ENCODE results near the gene ATF6.
"Not testable (repeated sequence)": the region's sequence is repeated elsewhere in the genome, so short reads cannot be mapped to it uniquely, and the experiment has no call there.

ATF6 gene

GRCh38 chr1:161733526-161733925 is 32.6 kb upstream of the ATF6 start:
- no peak for DNase-seq (ENCODE audit: low read depth in 1 of 2, low spot score in 1 of 2)

- no peak for DNase-seq (ENCODE audit: low read depth in 1 of 2, low spot score in 1 of 2)
These were observed 30.3 kb upstream of the ATF6 start for GRCh38 chr1:161735837-161736236.

DNA sequence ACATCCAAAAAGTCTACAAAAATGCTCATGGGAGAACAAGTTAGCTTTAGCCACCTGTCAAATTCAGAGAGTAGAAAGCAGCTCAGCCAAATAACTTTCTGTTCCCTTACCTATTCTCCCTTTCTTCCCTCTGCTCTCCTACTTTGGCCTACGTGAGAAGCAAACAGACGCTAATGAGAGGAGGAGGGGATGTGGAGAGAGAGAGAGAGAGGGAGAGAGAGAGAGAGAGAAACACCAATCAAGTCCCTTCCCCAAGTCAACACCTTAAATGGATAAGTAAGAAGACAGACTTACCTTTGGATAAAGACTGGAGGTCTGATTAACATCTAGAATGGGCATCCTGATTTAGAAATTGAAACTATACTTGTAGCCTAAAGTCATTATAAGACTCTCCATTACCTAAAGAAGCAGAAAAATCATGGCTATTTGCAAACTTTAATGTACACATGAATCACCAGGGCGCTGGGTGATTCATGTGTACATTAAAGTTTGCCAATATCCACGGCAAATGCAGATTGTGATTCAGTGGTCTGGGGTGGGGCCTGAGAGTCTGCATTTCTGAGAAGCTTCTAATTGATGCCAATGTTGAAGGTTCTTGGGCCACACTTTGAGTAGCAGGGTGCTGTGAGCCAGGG is 29.7 kb upstream of the ATF6 start:
- DNase-seq (ENCODE audit: low read depth in 1 of 2, low spot score in 1 of 2): no peak

DNA sequence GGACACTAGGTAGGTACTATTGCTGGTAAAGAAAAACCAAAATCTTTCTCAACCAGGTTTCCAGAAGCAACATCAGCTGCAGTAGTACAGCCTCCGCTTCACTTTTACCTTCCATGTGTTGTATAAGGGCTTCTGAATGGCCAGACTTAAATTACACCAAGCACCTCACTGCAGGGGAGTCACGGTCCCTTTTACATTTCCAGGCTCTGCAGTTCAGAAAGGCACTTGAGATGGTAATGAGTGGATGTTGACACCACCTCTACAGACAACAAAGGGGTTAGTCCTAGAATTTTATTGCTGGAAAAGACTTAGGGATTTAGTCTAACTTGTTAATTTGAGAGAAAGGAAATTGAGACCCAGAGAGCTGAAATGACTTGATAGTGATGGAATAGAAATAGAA is 28.5 kb upstream of the ATF6 start:
- DNase-seq (ENCODE audit: low read depth in 1 of 2, low spot score in 1 of 2): no peak

- DNase-seq (ENCODE audit: low read depth in 1 of 2, low spot score in 1 of 2): peak in 1 of 2 donors; percentile 11
These were observed 27.4 kb upstream of the ATF6 start for GRCh38 chr1:161738627-161739287.

DNA sequence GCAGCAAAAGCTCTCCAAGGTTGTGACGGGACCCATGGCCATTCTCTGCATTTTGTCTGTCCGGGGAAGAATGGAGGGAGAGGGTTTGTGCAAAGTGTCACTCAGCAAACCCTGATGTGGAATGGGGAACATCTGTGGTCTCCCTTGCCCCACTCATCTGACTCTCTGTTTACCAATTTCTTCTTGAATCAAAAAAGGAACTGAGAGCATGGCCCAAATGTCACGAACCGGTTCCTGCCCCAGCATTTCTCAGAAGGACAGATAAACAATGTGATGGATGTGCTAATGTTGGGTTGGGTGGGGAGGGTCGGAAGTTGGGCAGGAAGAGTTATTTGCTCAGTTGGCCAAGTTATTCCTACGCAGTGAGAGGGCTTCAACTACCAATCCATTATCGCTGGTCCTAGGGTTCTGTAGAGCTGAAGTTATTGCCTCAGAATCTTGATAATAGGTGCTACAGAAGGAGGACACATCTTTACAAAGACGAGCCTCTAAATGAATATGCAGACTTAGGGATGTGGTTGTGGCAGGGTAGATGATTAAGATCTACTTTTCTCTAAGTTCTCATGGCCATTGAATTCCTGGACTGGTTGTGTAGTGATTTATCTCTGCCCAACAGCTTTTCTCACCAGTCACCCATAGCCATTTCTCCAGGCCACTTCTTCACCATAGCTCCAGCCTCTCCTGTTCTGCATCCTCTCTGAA is 26.1 kb upstream of the ATF6 start:
- DNase-seq (ENCODE audit: low read depth in 1 of 2, low spot score in 1 of 2): no peak

- DNase-seq (ENCODE audit: low read depth in 1 of 2, low spot score in 1 of 2): no peak
These were observed 25.2 kb upstream of the ATF6 start for GRCh38 chr1:161740921-161741320.

DNA sequence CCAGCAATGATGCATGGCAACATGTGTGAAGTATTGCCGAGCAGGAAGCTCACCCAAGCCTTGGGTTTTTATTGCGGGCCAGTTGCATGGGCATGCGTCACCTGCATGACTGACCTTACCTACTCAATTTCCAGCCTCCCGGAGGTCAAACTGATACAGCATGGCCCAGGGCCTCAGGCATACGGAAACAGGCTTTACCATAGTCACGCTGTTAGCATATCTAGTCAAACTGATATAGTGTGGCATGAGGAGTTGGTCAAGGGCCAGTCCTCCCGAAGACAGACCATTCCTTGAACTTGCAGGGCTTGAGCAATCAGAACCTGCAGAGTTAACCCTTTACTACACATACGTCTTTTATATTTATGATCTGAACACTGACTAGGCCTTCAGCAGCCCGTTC is 22.9 kb upstream of the ATF6 start:
- no peak for DNase-seq (ENCODE audit: low read depth in 1 of 2, low spot score in 1 of 2)

GRCh38 chr1:161747801-161748200 is 18.3 kb upstream of the ATF6 start:
- no peak for DNase-seq (ENCODE audit: low read depth in 1 of 2, low spot score in 1 of 2)

DNA sequence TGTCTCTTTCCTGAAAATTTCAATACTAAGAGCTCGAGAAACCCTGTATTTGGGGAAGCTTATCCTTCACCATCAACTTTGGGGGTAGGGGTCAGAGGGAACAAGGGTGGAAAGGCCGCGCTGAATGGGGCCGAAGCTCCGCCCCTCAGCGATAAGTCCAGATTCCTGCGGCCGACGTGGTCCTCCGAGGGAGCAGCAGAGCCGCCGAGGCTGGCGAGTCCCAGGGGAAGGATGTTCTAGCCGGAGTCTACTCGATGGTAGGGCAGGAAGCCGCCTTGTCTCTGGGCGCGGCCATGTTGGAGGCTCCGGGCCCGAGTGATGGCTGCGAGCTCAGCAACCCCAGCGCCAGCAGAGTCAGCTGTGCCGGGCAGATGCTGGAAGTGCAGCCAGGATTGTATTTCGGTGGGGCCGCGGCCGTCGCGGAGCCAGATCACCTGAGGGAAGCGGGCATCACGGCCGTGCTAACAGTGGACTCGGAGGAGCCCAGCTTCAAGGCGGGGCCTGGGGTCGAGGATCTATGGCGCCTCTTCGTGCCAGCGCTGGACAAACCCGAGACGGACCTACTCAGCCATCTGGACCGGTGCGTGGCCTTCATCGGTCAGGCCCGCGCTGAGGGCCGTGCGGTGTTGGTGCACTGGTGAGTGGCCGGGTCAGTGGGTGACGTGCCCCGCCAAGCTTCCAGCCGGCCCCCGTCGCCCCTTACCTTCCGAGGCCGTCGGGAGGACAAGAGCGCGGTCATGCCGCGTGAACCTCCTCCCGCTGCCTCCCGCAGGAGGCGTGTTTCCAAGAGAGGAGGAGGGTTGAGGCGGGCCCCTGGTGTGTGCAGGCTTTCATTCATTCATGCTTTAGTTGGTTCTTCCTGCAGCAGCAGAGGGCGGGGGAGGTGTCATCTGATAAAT is 16.4 kb upstream of the ATF6 start, which contains the start of gene DUSP12:
Gene DUSP12, plus strand, starts transcription at position 278 of the 899 bp plus-strand sequence. Its CDS starts 16 bp downstream, at position 294.
- peak; percentile 68 to 86 for DNase-seq (ENCODE audit: low read depth in 1 of 2, low spot score in 1 of 2)

DNA sequence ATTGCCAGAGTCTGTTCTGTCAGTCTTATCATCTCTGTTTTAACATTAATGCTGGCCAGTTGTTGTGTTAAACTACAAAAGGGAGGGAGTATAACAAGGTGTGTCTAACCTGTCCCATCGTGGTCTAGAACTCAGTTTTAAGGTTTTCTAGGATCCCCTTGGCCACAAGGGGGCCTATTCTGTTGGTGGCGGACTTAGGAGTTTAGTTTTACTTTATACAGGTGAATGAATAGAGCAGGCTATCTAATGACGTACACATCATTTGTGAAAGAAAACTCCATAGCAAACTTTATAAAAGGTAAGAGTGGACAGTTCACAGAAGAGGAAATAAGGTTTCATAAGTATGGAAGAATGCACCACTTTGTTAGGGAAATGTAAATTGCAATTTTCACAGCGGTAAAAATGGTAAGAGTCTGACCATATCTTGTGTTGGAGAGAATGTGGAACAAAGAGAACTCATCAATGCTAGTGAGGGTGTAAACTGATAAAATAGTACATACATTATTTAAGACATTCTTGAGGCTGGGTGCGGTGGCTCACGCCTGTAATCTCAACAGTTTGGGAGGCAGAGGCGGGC is 2.5 kb upstream of the ATF6 start:
- DNase-seq (ENCODE audit: low read depth in 1 of 2, low spot score in 1 of 2): peak in 1 of 2 donors; percentile 31

GRCh38 chr1:161768461-161768860 is 2.3 kb downstream of the ATF6 start:
- DNase-seq (ENCODE audit: low read depth in 1 of 2, low spot score in 1 of 2): no peak

GRCh38 chr1:161768986-161769672 is 3.0 kb downstream of the ATF6 start:
- no peak for DNase-seq (ENCODE audit: low read depth in 1 of 2, low spot score in 1 of 2)

GRCh38 chr1:161769673-161770045 is 3.5 kb downstream of the ATF6 start:
- DNase-seq (ENCODE audit: low read depth in 1 of 2, low spot score in 1 of 2): not testable (repeated sequence)

GRCh38 chr1:161770250-161770649 is 4.1 kb downstream of the ATF6 start:
- DNase-seq (ENCODE audit: low read depth in 1 of 2, low spot score in 1 of 2): no peak

GRCh38 chr1:161771161-161771560 is 5.0 kb downstream of the ATF6 start:
- DNase-seq (ENCODE audit: low read depth in 1 of 2, low spot score in 1 of 2): no peak

DNA sequence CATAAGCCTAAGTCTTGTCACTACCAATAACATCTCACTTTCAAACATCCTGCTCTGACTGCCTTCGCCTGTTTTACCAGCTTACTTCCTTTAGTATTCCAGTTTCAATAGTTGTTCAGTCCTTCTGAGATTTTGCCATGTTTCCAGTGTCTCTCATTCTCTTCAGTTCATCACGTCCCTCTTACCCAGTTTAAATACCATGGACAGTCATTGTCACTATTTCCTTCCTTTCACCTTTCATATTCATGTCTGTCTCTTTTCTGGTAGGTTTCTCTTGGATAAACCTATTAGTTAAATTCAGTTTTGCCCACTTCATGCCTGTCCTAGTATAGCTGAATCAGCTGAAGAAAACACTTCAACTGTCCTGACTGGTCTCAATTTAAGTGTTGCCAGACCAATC is 5.9 kb downstream of the ATF6 start:
- DNase-seq (ENCODE audit: low read depth in 1 of 2, low spot score in 1 of 2): no peak

DNA sequence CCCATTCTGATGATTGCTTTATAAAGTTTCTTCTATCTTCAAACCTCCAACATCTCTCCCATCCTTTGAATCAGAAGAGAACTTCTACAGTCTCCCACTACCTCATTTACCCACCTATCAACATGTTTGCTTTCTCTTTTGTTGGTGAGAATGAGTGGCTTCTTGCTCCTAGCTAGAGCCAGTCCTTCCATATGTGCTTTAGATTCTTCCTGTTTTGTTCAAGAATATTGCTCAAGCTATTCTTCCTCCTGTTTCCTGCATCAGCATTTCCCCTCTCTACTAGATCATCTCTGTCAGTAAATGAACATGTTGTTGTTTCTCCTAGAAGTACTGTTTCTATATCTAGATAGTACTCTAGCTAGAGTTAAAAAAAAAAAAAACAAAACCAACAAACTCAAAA is 6.3 kb downstream of the ATF6 start:
- no peak for DNase-seq (ENCODE audit: low read depth in 1 of 2, low spot score in 1 of 2)

GRCh38 chr1:161773791-161774190 is 7.7 kb downstream of the ATF6 start:
- no peak for DNase-seq (ENCODE audit: low read depth in 1 of 2, low spot score in 1 of 2)

DNA sequence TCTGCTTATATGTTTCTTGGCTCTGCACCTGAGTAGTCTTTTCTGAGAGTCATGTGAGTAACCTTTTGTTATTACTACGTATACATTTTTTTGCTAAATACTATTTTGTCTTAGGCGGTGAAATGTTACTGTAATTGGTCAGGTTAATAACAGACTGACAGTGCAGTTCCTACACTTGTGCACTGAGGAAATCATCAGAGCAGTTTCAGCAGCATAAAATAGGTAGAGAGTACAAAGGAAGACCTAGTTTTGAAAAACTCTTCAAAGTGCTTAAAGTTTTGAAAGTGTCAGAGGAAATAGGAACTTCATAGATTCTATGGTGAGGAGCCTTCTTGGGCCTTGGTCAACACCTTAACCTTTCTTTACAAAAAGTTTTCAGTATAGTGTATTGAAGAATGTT is 11.1 kb downstream of the ATF6 start:
- no peak for DNase-seq (ENCODE audit: low read depth in 1 of 2, low spot score in 1 of 2)
